ENCODE measurements around the gene HMMR.

The HMMR gene

GRCh38 chr5:163456029-163456589, 4.3 kb upstream of the HMMR start:
- no peak for DNase-seq
- peaks cover 3 to 42% (median 21%) of the 10 kb centered on the region in 4 experiments for H3K36me3 ChIP-seq (ENCODE audit: control insufficient read depth in 4 of 4, insufficient read depth in 4 of 4, low read length in 3 of 4)
- peaks cover 14 to 25% (median 18%) of the 10 kb centered on the region in 4 experiments for H3K4me1 ChIP-seq (ENCODE audit: control extremely low read depth in 1 of 4, control insufficient read depth in 4 of 4, insufficient read depth in 4 of 4, low read length in 3 of 4)
- no peak overlapping the region for H3K4me3 ChIP-seq (ENCODE audit: control insufficient read depth in 1 of 7, extremely low read depth in 1 of 7, insufficient read depth in 4 of 7, low read depth in 2 of 7, low read length in 6 of 7)
- no peaks in the 10 kb centered on the region for H3K27me3 ChIP-seq (replicated peaks in 2 of 5; ENCODE audit: control insufficient read depth in 4 of 5, insufficient read depth in 5 of 5, low read length in 4 of 5)
- H3K9me3 ChIP-seq (ENCODE audit: control extremely low read depth in 1 of 5, control insufficient read depth in 4 of 5, insufficient read depth in 2 of 5, low read depth in 1 of 5, low read length in 4 of 5) = no peaks in the 10 kb centered on the region
- ChIA-PET CTCF (interaction anchor here (1.3 to 3.1 kb wide), 2 partner anchors 11 to 17 kb away, joined by 3 to 17 read pairs; partner anchors contain the start of gene CCNG1), POLR2A (no interaction called here)
- no CpG with 5 or more reads among the region's 2 CpGs for WGBS (ENCODE audit: insufficient coverage)
- no peak overlapping the region for H3K27ac ChIP-seq (ENCODE audit: insufficient read depth in 1 of 2, low read depth in 1 of 2, low read length in 2 of 2, poor library complexity in 1 of 2, severe bottlenecking in 2 of 2)

GRCh38 chr5:163456840-163457239, 3.6 kb upstream of the HMMR start:
- 96% methylated on average over 7 of the region's 7 CpGs for WGBS (ENCODE audit: insufficient coverage)
- H3K9me3 ChIP-seq (ENCODE audit: control extremely low read depth in 1 of 5, control insufficient read depth in 4 of 5, insufficient read depth in 2 of 5, low read depth in 1 of 5, low read length in 4 of 5) = no peaks in the 10 kb centered on the region
- no peak for DNase-seq
- no peak overlapping the region for H3K27ac ChIP-seq (ENCODE audit: insufficient read depth in 1 of 2, low read depth in 1 of 2, low read length in 2 of 2, poor library complexity in 1 of 2, severe bottlenecking in 2 of 2)
- no peaks in the 10 kb centered on the region for H3K27me3 ChIP-seq (replicated peaks in 2 of 5; ENCODE audit: control insufficient read depth in 4 of 5, insufficient read depth in 5 of 5, low read length in 4 of 5)
- CTCF ChIA-PET = interaction anchor here (1.3 to 3.1 kb wide), 2 partner anchors 12 to 18 kb away, joined by 3 to 17 read pairs; partner anchors contain the start of gene CCNG1
- peaks cover 3 to 36% (median 17%) of the 10 kb centered on the region in 4 experiments for H3K36me3 ChIP-seq (ENCODE audit: control insufficient read depth in 4 of 4, insufficient read depth in 4 of 4, low read length in 3 of 4)
- H3K4me1 ChIP-seq (ENCODE audit: control extremely low read depth in 1 of 4, control insufficient read depth in 4 of 4, insufficient read depth in 4 of 4, low read length in 3 of 4) = peaks cover 15 to 25% (median 20%) of the 10 kb centered on the region in 4 experiments
- no peak overlapping the region for H3K4me3 ChIP-seq (ENCODE audit: control insufficient read depth in 1 of 7, extremely low read depth in 1 of 7, insufficient read depth in 4 of 7, low read depth in 2 of 7, low read length in 6 of 7)
- POLR2A ChIA-PET = no interaction called here

- peak in 1 of 3 donors; percentile 9 for DNase-seq
- Histone ChIP-seq H3K9me3 (ENCODE audit: control extremely low read depth in 1 of 5, control insufficient read depth in 4 of 5, insufficient read depth in 2 of 5, low read depth in 1 of 5, low read length in 4 of 5) (no peaks in the 10 kb centered on the region), H3K4me3 (ENCODE audit: control insufficient read depth in 1 of 7, extremely low read depth in 1 of 7, insufficient read depth in 4 of 7, low read depth in 2 of 7, low read length in 6 of 7) (peak overlapping the region in 6 of 7 experiments; percentile 83 to 96 (median 87)), H3K36me3 (ENCODE audit: control insufficient read depth in 4 of 4, insufficient read depth in 4 of 4, low read length in 3 of 4) (peaks cover 0 to 20% (median 9%) of the 10 kb centered on the region in 4 experiments), H3K4me1 (ENCODE audit: control extremely low read depth in 1 of 4, control insufficient read depth in 4 of 4, insufficient read depth in 4 of 4, low read length in 3 of 4) (peaks cover 18 to 36% (median 28%) of the 10 kb centered on the region in 4 experiments), H3K27me3 (replicated peaks in 2 of 5; ENCODE audit: control insufficient read depth in 4 of 5, insufficient read depth in 5 of 5, low read length in 4 of 5) (no peaks in the 10 kb centered on the region), H3K27ac (ENCODE audit: insufficient read depth in 1 of 2, low read depth in 1 of 2, low read length in 2 of 2, poor library complexity in 1 of 2, severe bottlenecking in 2 of 2) (peak overlapping the region; percentile 93 to 98)
- WGBS (ENCODE audit: insufficient coverage) = no CpG with 5 or more reads among the region's 6 CpGs
- ChIA-PET CTCF (interaction anchor here (0.9 to 3.1 kb wide), 9 partner anchors 14 to 50 kb away, joined by 3 to 17 read pairs (median 4); partner anchors contain the start of gene CCNG1), POLR2A (interaction anchor here (0.9 to 2.3 kb wide), 4 partner anchors 18 to 21 kb away, joined by 3 to 10 read pairs (median 4); partner anchors contain the start of gene CCNG1)
These were observed 1.6 kb upstream of the HMMR start for GRCh38 chr5:163458778-163459385.

GRCh38 chr5:163459462-163459818, 992 bp upstream of the HMMR start:
- WGBS (ENCODE audit: insufficient coverage) = 0% methylated on average over 5 of the region's 12 CpGs
- peak overlapping the region; percentile 49 to 96 (median 86) for H3K4me3 ChIP-seq (ENCODE audit: control insufficient read depth in 1 of 7, extremely low read depth in 1 of 7, insufficient read depth in 4 of 7, low read depth in 2 of 7, low read length in 6 of 7)
- H3K27me3 ChIP-seq (replicated peaks in 2 of 5; ENCODE audit: control insufficient read depth in 4 of 5, insufficient read depth in 5 of 5, low read length in 4 of 5) = no peaks in the 10 kb centered on the region
- DNase-seq = no peak
- CTCF ChIA-PET = interaction anchor here (0.9 to 1.9 kb wide), 9 partner anchors 8 to 51 kb away, joined by 3 to 8 read pairs (median 4); no protein-coding TSS in a partner anchor
- peaks cover 0 to 18% (median 10%) of the 10 kb centered on the region in 4 experiments for H3K36me3 ChIP-seq (ENCODE audit: control insufficient read depth in 4 of 4, insufficient read depth in 4 of 4, low read length in 3 of 4)
- no peaks in the 10 kb centered on the region for H3K9me3 ChIP-seq (ENCODE audit: control extremely low read depth in 1 of 5, control insufficient read depth in 4 of 5, insufficient read depth in 2 of 5, low read depth in 1 of 5, low read length in 4 of 5)
- peak overlapping the region; percentile 93 to 98 for H3K27ac ChIP-seq (ENCODE audit: insufficient read depth in 1 of 2, low read depth in 1 of 2, low read length in 2 of 2, poor library complexity in 1 of 2, severe bottlenecking in 2 of 2)
- POLR2A ChIA-PET = interaction anchor here (0.9 to 2.3 kb wide), 3 partner anchors 18 to 22 kb away, joined by 3 to 10 read pairs (median 5); partner anchors contain the start of gene CCNG1
- H3K4me1 ChIP-seq (ENCODE audit: control extremely low read depth in 1 of 4, control insufficient read depth in 4 of 4, insufficient read depth in 4 of 4, low read length in 3 of 4) = peaks cover 18 to 36% (median 28%) of the 10 kb centered on the region in 4 experiments

GRCh38 chr5:163459819-163460561, 442 bp upstream of the HMMR start, which contains the start of gene NUDCD2:
NUDCD2 (minus strand) TSS chr5:163460102; CDS start chr5:163460050, 52 bp downstream.
- Histone ChIP-seq H3K9me3 (ENCODE audit: control extremely low read depth in 1 of 5, control insufficient read depth in 4 of 5, insufficient read depth in 2 of 5, low read depth in 1 of 5, low read length in 4 of 5) (no peaks in the 10 kb centered on the region), H3K27me3 (replicated peaks in 2 of 5; ENCODE audit: control insufficient read depth in 4 of 5, insufficient read depth in 5 of 5, low read length in 4 of 5) (no peaks in the 10 kb centered on the region), H3K36me3 (ENCODE audit: control insufficient read depth in 4 of 4, insufficient read depth in 4 of 4, low read length in 3 of 4) (peaks cover 0 to 13% (median 8%) of the 10 kb centered on the region in 4 experiments), H3K27ac (ENCODE audit: insufficient read depth in 1 of 2, low read depth in 1 of 2, low read length in 2 of 2, poor library complexity in 1 of 2, severe bottlenecking in 2 of 2) (peak within 1 kb of the TSS; percentile 93 to 98), H3K4me3 (ENCODE audit: control insufficient read depth in 1 of 7, extremely low read depth in 1 of 7, insufficient read depth in 4 of 7, low read depth in 2 of 7, low read length in 6 of 7) (peak within 1 kb of the TSS; percentile 82 to 96 (median 88)), H3K4me1 (ENCODE audit: control extremely low read depth in 1 of 4, control insufficient read depth in 4 of 4, insufficient read depth in 4 of 4, low read length in 3 of 4) (peaks cover 18 to 36% (median 28%) of the 10 kb centered on the region in 4 experiments)
- CTCF ChIA-PET = interaction anchor here (0.9 to 1.9 kb wide), 11 partner anchors 9 to 52 kb away, joined by 3 to 8 read pairs (median 3); no protein-coding TSS in a partner anchor
- WGBS (ENCODE audit: insufficient coverage) = under 1% methylated on average over 52 of the region's 59 CpGs
- DNase-seq = peak; percentile 99
- POLR2A ChIA-PET = interaction anchor here (0.6 to 2.3 kb wide), 6 partner anchors 19 to 1556 kb away, joined by 3 to 10 read pairs (median 4); partner anchors contain the start of genes CCNG1 and MAT2B

GRCh38 chr5:163463063-163463435, 2.6 kb downstream of the HMMR start:
- ChIA-PET CTCF (interaction anchor here (1.7 kb wide), 1 partner anchor 42 kb away, joined by 8 read pairs; the partner anchor contains the start of gene MAT2B), POLR2A (no interaction called here)
- no peaks in the 10 kb centered on the region for H3K27me3 ChIP-seq (replicated peaks in 2 of 5; ENCODE audit: control insufficient read depth in 4 of 5, insufficient read depth in 5 of 5, low read length in 4 of 5)
- DNase-seq = no peak
- H3K4me1 ChIP-seq (ENCODE audit: control extremely low read depth in 1 of 4, control insufficient read depth in 4 of 4, insufficient read depth in 4 of 4, low read length in 3 of 4) = peaks cover 16 to 33% (median 25%) of the 10 kb centered on the region in 4 experiments
- no peak overlapping the region for H3K4me3 ChIP-seq (ENCODE audit: control insufficient read depth in 1 of 7, extremely low read depth in 1 of 7, insufficient read depth in 4 of 7, low read depth in 2 of 7, low read length in 6 of 7)
- H3K36me3 ChIP-seq (ENCODE audit: control insufficient read depth in 4 of 4, insufficient read depth in 4 of 4, low read length in 3 of 4) = peaks cover 0 to 16% (median 1%) of the 10 kb centered on the region in 4 experiments
- H3K9me3 ChIP-seq (ENCODE audit: control extremely low read depth in 1 of 5, control insufficient read depth in 4 of 5, insufficient read depth in 2 of 5, low read depth in 1 of 5, low read length in 4 of 5) = no peaks in the 10 kb centered on the region
- peak overlapping the region in 1 of 2 experiments; percentile 81 for H3K27ac ChIP-seq (ENCODE audit: insufficient read depth in 1 of 2, low read depth in 1 of 2, low read length in 2 of 2, poor library complexity in 1 of 2, severe bottlenecking in 2 of 2)

Measured in common myeloid progenitor, CD34-positive (primary cell).